HepG2 (cell line): ENCODE data around the gene FOXN3. TPM values are rescaled to one million over a fixed set of nuclear protein-coding genes. Genes with fewer than 3 reads are reported as not detected.

ENCODE experiments used
- ATAC-seq: fragments of 200-7000 bp; cut with Tn5 transposase; 3 replicates; pipeline ENCODE4 v1.9.1; 2020; ENCODE audit warnings: mild to moderate bottlenecking, moderate library complexity
- BruUV-seq: library from RNA; stranded (reverse); fragments of 400-500 nt; replicated peaks from 2 replicates; lab custom pipeline; 2021; lab: Mats Ljungman, UMichigan
- CTCF ChIA-PET: fragments of 300-600 bp; formaldehyde crosslinking; extraction: SDS; loops from one replicate; lab custom pipeline; 2021; ENCODE audit warnings: low total read pairs, inconsistent platforms, low intra/inter-chr PET ratio; lab: Yijun Ruan, JAX
- POLR2A ChIA-PET: fragments of 350-600 bp; sonication (Branson Sonifier 250); formaldehyde crosslinking; loops from one replicate; lab custom pipeline; 2020; ENCODE audit warnings: antibody characterized with exemption, inconsistent platforms; lab: Yijun Ruan, JAX
- DNase-seq: peaks from one replicate; pipeline ENCODE4 v3.0.0-alpha.2; 2015; ENCODE audit warnings: low spot score
- FAIRE-seq: peaks from 3 replicates; lab custom pipeline; 2011; peaks lifted over from hg19 to GRCh38; lab: Jason Lieb, UNC
- H2AFZ ChIP-seq: one replicate; pipeline ENCODE4 v1.6.1; 2011; ENCODE audit warnings: low read length, inconsistent platforms
- H3K27ac ChIP-seq: fragments of 300-600 bp; 3 replicates; pipeline ENCODE4 v1.8.0; 2011; ENCODE audit warnings: mixed run types, mild to moderate bottlenecking, mixed read lengths, low read length, inconsistent platforms; ENCODE audit not compliant: insufficient read depth; ENCODE audit errors: extremely low read length
- H3K27me3 ChIP-seq, 2 experiments: fragments of 200-600 bp in 1 of 2; 2 replicates in 1 of 2; 3 replicates in 1 of 2; pipeline versions ENCODE4 v1.6.0 to v1.8.0; 2011; ENCODE audit warnings: low read length in 2 of 2, mild to moderate bottlenecking in 2 of 2, moderate library complexity in 2 of 2, inconsistent platforms in 1 of 2; ENCODE audit not compliant: insufficient read depth in 2 of 2, control insufficient read depth in 1 of 2
- H3K36me3 ChIP-seq, 2 experiments: fragments of 200-600 bp in 1 of 2; replicated peaks in 1 of 2; 2 replicates in 1 of 2; 3 replicates in 1 of 2; pipeline versions ENCODE4 v1.5.1 to v1.8.0; 2011; ENCODE audit warnings: low read length in 2 of 2, inconsistent platforms in 1 of 2; ENCODE audit not compliant: insufficient read depth in 2 of 2, control insufficient read depth in 1 of 2
- H3K4me1 ChIP-seq: 2 replicates; pipeline ENCODE4 v1.5.1; 2012; ENCODE audit warnings: low read length, inconsistent platforms; ENCODE audit not compliant: insufficient read depth
- H3K4me2 ChIP-seq: 2 replicates; pipeline ENCODE4 v1.6.0; 2011; ENCODE audit warnings: low read depth, low read length, inconsistent platforms
- H3K4me3 ChIP-seq, 3 experiments: fragments of 200-600 bp in 1 of 3; sonication (generic), shearing (Covaris generic) in 1 of 3; replicated peaks in 1 of 3; 2 replicates each; pipeline ENCODE4 v1.5.1; 2011 to 2016; ENCODE audit warnings: low read length in 3 of 3, inconsistent platforms in 2 of 3, low read depth in 2 of 3, mild to moderate bottlenecking in 2 of 3, control low read depth in 1 of 3, mixed read lengths in 1 of 3; ENCODE audit not compliant: insufficient read depth in 1 of 3
- H3K79me2 ChIP-seq: one replicate; pipeline ENCODE4 v1.6.1; 2011; ENCODE audit warnings: low read length, inconsistent platforms; ENCODE audit not compliant: insufficient read depth
- H3K9ac ChIP-seq: 2 replicates; pipeline ENCODE4 v1.6.0; 2011; ENCODE audit warnings: mild to moderate bottlenecking, low read depth, low read length, inconsistent platforms; ENCODE audit not compliant: insufficient read depth
- H3K9me3 ChIP-seq: 2 replicates; pipeline ENCODE4 v1.5.1; 2012; ENCODE audit warnings: mild to moderate bottlenecking, low read length
- H4K20me1 ChIP-seq: 2 replicates; pipeline ENCODE4 v1.6.0; 2011; ENCODE audit warnings: inconsistent platforms, mild to moderate bottlenecking, low read length, moderate library complexity; ENCODE audit not compliant: insufficient read depth
- ARNT ChIP-seq: fragments of 450-650 bp; IDR thresholded peaks from 2 replicates; pipeline ENCODE4 v1.6.1; 2017
- IRF9 ChIP-seq: sonication (generic); formaldehyde crosslinking; IDR thresholded peaks from 2 replicates; pipeline ENCODE4 v1.8.0; 2022; ENCODE audit warnings: missing genetic modification reagents, mild to moderate bottlenecking, borderline replicate concordance
- JUN ChIP-seq: sonication (generic); formaldehyde crosslinking; IDR thresholded peaks from 2 replicates; pipeline ENCODE4 v1.4.0; 2020; ENCODE audit warnings: mild to moderate bottlenecking, missing genetic modification reagents
- KDM4B ChIP-seq: sonication (generic); formaldehyde crosslinking; IDR thresholded peaks from 2 replicates; pipeline ENCODE4 v1.4.0; 2020; ENCODE audit warnings: missing genetic modification reagents
- POLR2AphosphoS2 ChIP-seq: IDR thresholded peaks from 2 replicates; pipeline ENCODE4 v1.6.1; 2011; ENCODE audit warnings: low read depth, low read length, improper control_type of control experiment
- RNF219 ChIP-seq: sonication (generic); formaldehyde crosslinking; IDR thresholded peaks from 2 replicates; pipeline ENCODE4 v1.5.0; 2020; ENCODE audit warnings: mild to moderate bottlenecking, missing genetic modification reagents
- SOX5 ChIP-seq: IDR thresholded peaks from 2 replicates; pipeline ENCODE4 v1.6.1; 2016; ENCODE audit warnings: borderline replicate concordance
- SOX6 ChIP-seq, 2 experiments: fragments of 450-650 bp in 1 of 2; sonication (generic) in 1 of 2; formaldehyde crosslinking in 1 of 2; IDR thresholded peaks; 2 replicates each; pipeline versions ENCODE4 v1.4.0 to v1.6.1; 2017 to 2020; ENCODE audit warnings: antibody characterized with exemption in 1 of 2, mild to moderate bottlenecking in 1 of 2, missing genetic modification reagents in 1 of 2
- TAF1 ChIP-seq: sonication (generic); formaldehyde crosslinking; IDR thresholded peaks from 2 replicates; pipeline ENCODE4 v1.4.0; 2020; ENCODE audit warnings: missing genetic modification reagents
- XRCC5 ChIP-seq: fragments of 200-400 bp; formaldehyde crosslinking; optimal IDR thresholded peaks from 2 replicates; pipeline ENCODE3; 2017; ENCODE audit warnings: mild to moderate bottlenecking, low read length
- YEATS2 ChIP-seq: sonication (generic); formaldehyde crosslinking; IDR thresholded peaks from 2 replicates; pipeline ENCODE4 v1.4.0; 2020; ENCODE audit warnings: missing genetic modification reagents, borderline replicate concordance
- ZNF460 ChIP-seq: sonication (generic); formaldehyde crosslinking; IDR thresholded peaks from 2 replicates; pipeline ENCODE4 v1.5.1; 2020; ENCODE audit warnings: missing genetic modification reagents, mild to moderate bottlenecking, borderline replicate concordance
- ZNF629 ChIP-seq: sonication (generic); formaldehyde crosslinking; conservative IDR thresholded peaks from 2 replicates; pipeline ENCODE4 v1.5.0; 2020; ENCODE audit warnings: missing genetic modification reagents
- ZNF75D ChIP-seq: sonication (generic); formaldehyde crosslinking; IDR thresholded peaks from 2 replicates; pipeline ENCODE4 v1.8.1; 2023; ENCODE audit warnings: missing genetic modification reagents, mild to moderate bottlenecking, borderline replicate concordance
- WGBS: methylation state at CpG from one replicate; pipeline ENCODE4 v1.1.6; 2017; ENCODE audit warnings: low lambda C conversion rate; 5-methylcytosine and 5-hydroxymethylcytosine counted together
- in situ Hi-C: cut with HindIII; loops from 2 replicates; pipeline ENCODE4 v1.10.0; 2017; ENCODE audit warnings: low pct_unique_long_range_greater_than_20kb; ENCODE audit not compliant: extremely low pct_ligation_motif_present
- intact Hi-C: fragments of 100-400 bp; cut with micrococcal nuclease; formaldehyde crosslinking; loops from one replicate; pipeline ENCODE4 v1.10.0; 2022; ENCODE audit not compliant: unreplicated experiment
- polyA plus RNA-seq, 8 experiments: library from polyadenylated mRNA; depleted of rRNA in 3 of 8; stranded (reverse) in 7 of 8; unstranded in 1 of 8; fragments of >200 nt; fragmentation: Illumina TruSeq in 4 of 8; extraction: Trizol in 4 of 8; gene quantifications; 2 replicates each; pipeline versions ENCODE4 v1.2.1 to v1.2.3, GENCODE V29; 2011 to 2016; ENCODE audit warnings: low read depth in 4 of 8, missing spikeins in 1 of 8, mixed read lengths in 1 of 8; ENCODE audit not compliant: insufficient read depth in 1 of 8
- total RNA-seq, 5 experiments: library from RNA; depleted of rRNA; stranded (reverse); fragments of >200 nt; fragmentation: Illumina TruSeq; extraction: Trizol; gene quantifications; 2 replicates each; pipeline ENCODE4 v1.2.3, GENCODE V29; 2016; ENCODE audit warnings: low read depth in 1 of 5
- TF ChIP-seq, protein P1 (sequence below): sonication (generic); formaldehyde crosslinking; IDR thresholded peaks from 2 replicates; pipeline ENCODE4 v1.4.0; 2020; ENCODE audit warnings: missing genetic modification reagents, borderline replicate concordance
- TF ChIP-seq, protein P2 (sequence below): sonication (generic); formaldehyde crosslinking; IDR thresholded peaks from 2 replicates; pipeline ENCODE4 v1.4.0; 2020; ENCODE audit warnings: missing genetic modification reagents

Gene FOXN3
- total and polyA plus RNA-seq, 2 of the 13 experiments (the other 11 are each of a cell fraction or from before 2014, with no cell fraction given): 32.4 to 70.2 TPM

GRCh38 chr14:89139404-89140247, 277.4 kb downstream of the FOXN3 start:
- no peaks in the 10 kb centered on the region for H3K79me2 ChIP-seq
- no TSS peak for BruUV-seq
- no peaks in the 10 kb centered on the region for H4K20me1 ChIP-seq
- WGBS: 3% methylated on average over 10 of the region's 14 CpGs
- H2AFZ ChIP-seq: no peak overlapping the region
- DNase-seq (peak; percentile 77), FAIRE-seq (peak; percentile 23), ATAC-seq (peak; percentile 64)
- no peak overlapping the region for H3K27ac ChIP-seq
- H3K9me3 ChIP-seq: peaks cover 9% of the 10 kb centered on the region
- intact Hi-C loops (no loop called here), in situ Hi-C loops (no loop called here)
- peak overlapping the region; percentile 51; the same call in 1 of the 2 replicates for H3K4me2 ChIP-seq
- no peaks in the 10 kb centered on the region; a peak in 2 of 5 replicates for H3K27me3 ChIP-seq
- H3K36me3 ChIP-seq: no peaks in the 10 kb centered on the region
- no peak overlapping the region for H3K9ac ChIP-seq
- POLR2A ChIA-PET: interaction anchor here (1.0 kb wide), 1 partner anchor 99 kb away, joined by 3 read pairs; no protein-coding TSS in a partner anchor
- no peak overlapping the region; a peak in 1 of 6 replicates for H3K4me3 ChIP-seq
- CTCF ChIA-PET: no interaction called here
- H3K4me1 ChIP-seq: peaks cover 53% of the 10 kb centered on the region
- TF ChIP-seq TAF1 (CRISPR knock-in tag): no peak
- no peak for TF ChIP-seq ARNT
- TF ChIP-seq ZNF75D (CRISPR knock-in tag): no peak
- TF ChIP-seq IRF9: no peak
- TF ChIP-seq YEATS2 (CRISPR knock-in tag): no peak
- no peak for TF ChIP-seq KDM4B (CRISPR knock-in tag)
- TF ChIP-seq, protein P1, sequence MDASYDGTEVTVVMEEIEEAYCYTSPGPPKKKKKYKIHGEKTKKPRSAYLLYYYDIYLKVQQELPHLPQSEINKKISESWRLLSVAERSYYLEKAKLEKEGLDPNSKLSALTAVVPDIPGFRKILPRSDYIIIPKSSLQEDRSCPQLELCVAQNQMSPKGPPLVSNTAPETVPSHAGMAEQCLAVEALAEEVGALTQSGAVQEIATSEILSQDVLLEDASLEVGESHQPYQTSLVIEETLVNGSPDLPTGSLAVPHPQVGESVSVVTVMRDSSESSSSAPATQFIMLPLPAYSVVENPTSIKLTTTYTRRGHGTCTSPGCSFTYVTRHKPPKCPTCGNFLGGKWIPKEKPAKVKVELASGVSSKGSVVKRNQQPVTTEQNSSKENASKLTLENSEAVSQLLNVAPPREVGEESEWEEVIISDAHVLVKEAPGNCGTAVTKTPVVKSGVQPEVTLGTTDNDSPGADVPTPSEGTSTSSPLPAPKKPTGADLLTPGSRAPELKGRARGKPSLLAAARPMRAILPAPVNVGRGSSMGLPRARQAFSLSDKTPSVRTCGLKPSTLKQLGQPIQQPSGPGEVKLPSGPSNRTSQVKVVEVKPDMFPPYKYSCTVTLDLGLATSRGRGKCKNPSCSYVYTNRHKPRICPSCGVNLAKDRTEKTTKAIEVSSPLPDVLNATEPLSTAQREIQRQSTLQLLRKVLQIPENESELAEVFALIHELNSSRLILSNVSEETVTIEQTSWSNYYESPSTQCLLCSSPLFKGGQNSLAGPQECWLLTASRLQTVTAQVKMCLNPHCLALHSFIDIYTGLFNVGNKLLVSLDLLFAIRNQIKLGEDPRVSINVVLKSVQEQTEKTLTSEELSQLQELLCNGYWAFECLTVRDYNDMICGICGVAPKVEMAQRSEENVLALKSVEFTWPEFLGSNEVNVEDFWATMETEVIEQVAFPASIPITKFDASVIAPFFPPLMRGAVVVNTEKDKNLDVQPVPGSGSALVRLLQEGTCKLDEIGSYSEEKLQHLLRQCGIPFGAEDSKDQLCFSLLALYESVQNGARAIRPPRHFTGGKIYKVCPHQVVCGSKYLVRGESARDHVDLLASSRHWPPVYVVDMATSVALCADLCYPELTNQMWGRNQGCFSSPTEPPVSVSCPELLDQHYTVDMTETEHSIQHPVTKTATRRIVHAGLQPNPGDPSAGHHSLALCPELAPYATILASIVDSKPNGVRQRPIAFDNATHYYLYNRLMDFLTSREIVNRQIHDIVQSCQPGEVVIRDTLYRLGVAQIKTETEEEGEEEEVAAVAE (CRISPR knock-in tag): no peak
- TF ChIP-seq RNF219: no peak
- TF ChIP-seq JUN: no peak
- TF ChIP-seq ZNF460 (CRISPR knock-in tag): no peak
- TF ChIP-seq, protein P2, sequence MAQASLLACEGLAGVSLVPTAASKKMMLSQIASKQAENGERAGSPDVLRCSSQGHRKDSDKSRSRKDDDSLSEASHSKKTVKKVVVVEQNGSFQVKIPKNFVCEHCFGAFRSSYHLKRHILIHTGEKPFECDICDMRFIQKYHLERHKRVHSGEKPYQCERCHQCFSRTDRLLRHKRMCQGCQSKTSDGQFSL (CRISPR knock-in tag): no peak
- no peak for TF ChIP-seq POLR2AphosphoS2
- TF ChIP-seq XRCC5: peak; percentile 17
- peak; percentile 27; the same call in 1 of the 2 replicates for TF ChIP-seq ZNF629
- TF ChIP-seq SOX5 (CRISPR knock-in tag): peak; percentile 77; the same call in 1 of the 2 replicates
- TF ChIP-seq SOX6 (IDR thresholded peaks at IDR 0.05): no peak
- peak; percentile 70 for TF ChIP-seq SOX6 (CRISPR knock-in tag; IDR thresholded peaks at IDR 0.05)
